Brain microvascular endothelial cell (primary cell): ENCODE results near the gene KCNQ1OT1.

Experiments used
- DNase-seq: peaks from one replicate; pipeline ENCODE4 v3.0.0-alpha.2; 2020
- H3K27ac ChIP-seq: fragments of 250-450 bp; sonication (Bioruptor Pico); 2 replicates; pipeline ENCODE4 v1.5.1; 2020; ENCODE audit warnings: mild to moderate bottlenecking, moderate library complexity
- H3K27me3 ChIP-seq: fragments of 250-450 bp; sonication (Bioruptor Pico); replicated peaks from 2 replicates; pipeline ENCODE4 v1.5.1; 2020; ENCODE audit warnings: mild to moderate bottlenecking
- H3K36me3 ChIP-seq: fragments of 250-450 bp; sonication (Bioruptor Pico); replicated peaks from 2 replicates; pipeline ENCODE4 v1.5.1; 2020; ENCODE audit warnings: mild to moderate bottlenecking
- H3K4me3 ChIP-seq: 2 replicates; pipeline ENCODE4 v1.5.1; 2011; ENCODE audit warnings: low read depth, mild to moderate bottlenecking, control low read depth, low read length, moderate library complexity
- in situ Hi-C: cut with HindIII; loops from 2 replicates; pipeline ENCODE4 v1.10.0; 2017; ENCODE audit warnings: low sequenced_read_pairs, low pct_ligation_motif_present
- TF ChIP-seq, protein P1 (sequence below): IDR thresholded peaks from 2 replicates; pipeline ENCODE4 v1.5.1; 2011; ENCODE audit warnings: low read depth, mild to moderate bottlenecking, moderate library complexity, low read length, control low read depth, inconsistent platforms; ENCODE audit errors: missing control alignments

The KCNQ1OT1 gene

GRCh38 chr11:2656859-2657258 lies 42.9 kb downstream of the KCNQ1OT1 start:
- Histone ChIP-seq H3K4me3 (no peak overlapping the region), H3K27me3 (no peaks in the 10 kb centered on the region), H3K36me3 (no peaks in the 10 kb centered on the region), H3K27ac (no peak overlapping the region)
- no peak for DNase-seq
- TF ChIP-seq, protein P1, sequence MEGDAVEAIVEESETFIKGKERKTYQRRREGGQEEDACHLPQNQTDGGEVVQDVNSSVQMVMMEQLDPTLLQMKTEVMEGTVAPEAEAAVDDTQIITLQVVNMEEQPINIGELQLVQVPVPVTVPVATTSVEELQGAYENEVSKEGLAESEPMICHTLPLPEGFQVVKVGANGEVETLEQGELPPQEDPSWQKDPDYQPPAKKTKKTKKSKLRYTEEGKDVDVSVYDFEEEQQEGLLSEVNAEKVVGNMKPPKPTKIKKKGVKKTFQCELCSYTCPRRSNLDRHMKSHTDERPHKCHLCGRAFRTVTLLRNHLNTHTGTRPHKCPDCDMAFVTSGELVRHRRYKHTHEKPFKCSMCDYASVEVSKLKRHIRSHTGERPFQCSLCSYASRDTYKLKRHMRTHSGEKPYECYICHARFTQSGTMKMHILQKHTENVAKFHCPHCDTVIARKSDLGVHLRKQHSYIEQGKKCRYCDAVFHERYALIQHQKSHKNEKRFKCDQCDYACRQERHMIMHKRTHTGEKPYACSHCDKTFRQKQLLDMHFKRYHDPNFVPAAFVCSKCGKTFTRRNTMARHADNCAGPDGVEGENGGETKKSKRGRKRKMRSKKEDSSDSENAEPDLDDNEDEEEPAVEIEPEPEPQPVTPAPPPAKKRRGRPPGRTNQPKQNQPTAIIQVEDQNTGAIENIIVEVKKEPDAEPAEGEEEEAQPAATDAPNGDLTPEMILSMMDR, result no peak
- in situ Hi-C loops, result no loop called here

- in situ Hi-C loops, result no loop called here
- H3K4me3 ChIP-seq, result no peak overlapping the region
Measured at GRCh38 chr11:2655834-2656622, 43.8 kb downstream of the KCNQ1OT1 start.

DNA sequence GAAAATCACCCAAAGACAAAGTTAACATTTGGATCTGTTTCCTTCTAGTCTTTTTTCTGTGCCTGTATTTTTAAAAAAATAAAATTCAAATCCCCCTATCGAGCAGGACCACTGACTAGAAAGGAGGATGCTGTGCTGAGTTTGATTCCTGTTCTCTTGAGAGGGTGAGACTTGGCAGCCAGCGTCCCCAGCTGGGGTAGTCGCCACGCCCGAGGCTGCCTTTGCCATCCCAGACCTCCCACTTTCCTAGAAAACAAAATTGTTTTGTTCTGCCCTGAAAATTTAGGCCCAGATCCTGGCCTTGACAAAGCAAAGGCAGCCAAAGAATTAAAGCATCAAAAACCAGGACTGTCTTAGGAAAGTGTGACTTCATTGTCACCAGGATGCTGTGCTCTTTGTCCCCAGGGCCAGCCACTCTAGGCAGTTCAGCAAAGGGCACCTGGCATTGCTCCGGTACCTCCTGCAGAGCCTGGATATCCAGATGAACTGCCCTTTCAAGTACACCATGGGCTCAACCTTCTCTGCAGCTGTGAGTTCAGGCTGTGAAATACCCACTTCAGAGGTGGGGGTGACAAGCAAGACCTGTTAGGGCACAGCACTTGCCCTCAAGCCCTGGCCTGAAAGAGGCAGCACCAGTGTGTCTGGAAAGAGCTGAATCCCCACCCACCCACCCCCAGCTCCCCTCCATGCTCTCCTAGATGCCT lies 44.6 kb downstream of the KCNQ1OT1 start:
- no peak for DNase-seq

More at GRCh38 chr11:2655834-2656622, 43.8 kb downstream of the KCNQ1OT1 start:
- no peaks in the 10 kb centered on the region for H3K36me3 ChIP-seq
- peak; percentile 21 for DNase-seq
- TF ChIP-seq, protein P1, result no peak
- H3K27me3 ChIP-seq, result no peaks in the 10 kb centered on the region
- no peak overlapping the region for H3K27ac ChIP-seq

DNA sequence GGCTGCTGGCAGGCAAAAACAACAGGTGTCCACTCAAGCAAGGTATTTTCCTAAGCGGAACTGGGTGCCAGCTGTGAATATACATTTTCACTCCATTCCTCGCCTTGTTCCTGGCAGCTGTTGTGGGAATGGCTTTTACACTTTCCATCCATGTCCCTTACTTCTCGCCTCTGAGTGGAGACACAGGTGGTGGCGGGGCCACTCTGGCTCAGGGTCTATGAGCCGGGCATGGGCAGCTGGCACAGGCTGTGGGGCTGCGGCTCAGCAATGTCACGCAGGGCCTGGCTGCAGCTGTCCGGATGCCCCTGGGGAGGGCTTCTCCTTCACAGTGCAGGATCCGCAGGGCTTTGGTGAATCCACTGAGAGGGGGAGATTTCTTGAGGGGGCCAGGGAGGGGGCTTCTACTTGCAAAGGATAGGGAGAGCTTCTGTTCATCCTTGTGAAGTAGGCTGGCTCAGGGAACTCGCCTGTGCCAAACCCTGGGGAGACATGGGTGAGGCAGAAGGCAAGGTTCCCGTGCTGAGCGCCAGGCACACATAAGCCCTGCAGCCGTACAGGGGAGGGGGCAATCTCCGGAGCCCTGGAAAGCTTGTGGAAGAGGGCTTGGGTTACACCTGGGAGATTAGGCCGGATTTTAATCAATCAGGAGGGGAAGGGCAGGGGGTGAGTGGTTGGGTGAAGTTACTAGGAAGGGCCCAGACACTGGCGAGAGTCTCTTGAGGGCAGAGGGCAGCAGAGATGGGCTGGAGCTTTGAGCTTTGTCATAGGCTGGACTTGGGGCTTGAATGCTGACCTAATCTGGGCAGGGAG lies 45.7 kb downstream of the KCNQ1OT1 start:
- H3K27ac ChIP-seq, result no peak overlapping the region
- no peak overlapping the region for H3K4me3 ChIP-seq
- DNase-seq, result no peak
- in situ Hi-C loops, result no loop called here
- TF ChIP-seq, protein P1, result no peak
- no peaks in the 10 kb centered on the region for H3K27me3 ChIP-seq
- H3K36me3 ChIP-seq, result no peaks in the 10 kb centered on the region

More for the DNA sequence above, 44.6 kb downstream of the KCNQ1OT1 start:
- Histone ChIP-seq H3K4me3 (no peak overlapping the region), H3K36me3 (no peaks in the 10 kb centered on the region), H3K27me3 (no peaks in the 10 kb centered on the region), H3K27ac (no peak overlapping the region)
- in situ Hi-C loops, result no loop called here
- TF ChIP-seq, protein P1, result no peak

DNA sequence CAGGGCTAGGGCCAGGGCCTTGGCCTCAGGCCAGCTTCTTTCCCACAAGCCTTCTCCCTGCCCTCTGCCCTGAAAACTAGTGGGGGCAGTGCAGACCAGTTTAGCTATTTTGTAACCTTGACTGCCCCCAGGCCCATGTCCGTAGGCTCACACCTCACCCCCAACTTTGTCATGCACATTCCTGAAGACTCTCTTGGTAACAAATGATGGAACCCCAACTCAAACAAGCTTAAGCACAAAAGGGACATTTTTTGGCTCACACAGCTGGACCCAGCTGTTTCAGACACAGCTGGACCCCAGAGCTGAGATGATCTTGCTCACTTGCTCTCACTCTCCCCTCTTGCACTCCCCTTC lies 46.6 kb downstream of the KCNQ1OT1 start:
- TF ChIP-seq, protein P1, result no peak

More for the DNA sequence above, 46.6 kb downstream of the KCNQ1OT1 start:
- Histone ChIP-seq H3K4me3 (no peak overlapping the region), H3K27ac (no peak overlapping the region), H3K27me3 (no peaks in the 10 kb centered on the region), H3K36me3 (no peaks in the 10 kb centered on the region)
- DNase-seq, result no peak
- in situ Hi-C loops, result no loop called here
